Amygdala (tissue), 56 donors: ENCODE measurements around the gene PDE4D.
A peak's percentile ranks its signal among the peaks of the same experiment; 100 is the strongest.
"Not testable (repeated sequence)": the region's sequence is repeated elsewhere in the genome, so short reads cannot be mapped to it uniquely, and the experiment has no call there.

Source experiments
- DNase-seq, 56 donors: peaks; one replicate each; lab custom pipeline; 2025; lab: John Stamatoyannopoulos, UW

The PDE4D gene

DNA sequence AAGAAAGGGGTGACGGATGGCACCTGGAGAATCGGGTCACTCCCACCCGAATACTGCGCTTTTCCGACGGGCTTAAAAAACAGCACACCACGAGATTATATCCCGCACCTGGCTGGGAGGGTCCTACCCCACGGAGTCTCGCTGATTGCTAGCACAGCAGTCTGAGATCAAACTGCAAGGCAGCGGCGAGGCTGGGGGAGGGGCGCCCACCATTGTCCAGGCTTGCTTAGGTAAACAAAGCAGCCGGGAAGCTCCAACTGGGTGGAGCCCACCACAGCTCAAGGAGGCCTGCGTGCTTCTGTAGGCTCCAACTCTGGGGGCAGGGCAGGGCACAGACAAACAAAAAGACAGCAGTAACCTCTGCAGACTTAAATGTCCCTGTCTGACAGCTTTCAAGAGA, 498.6 kb downstream of the PDE4D start:
- DNase-seq, result not testable (repeated sequence)

DNA sequence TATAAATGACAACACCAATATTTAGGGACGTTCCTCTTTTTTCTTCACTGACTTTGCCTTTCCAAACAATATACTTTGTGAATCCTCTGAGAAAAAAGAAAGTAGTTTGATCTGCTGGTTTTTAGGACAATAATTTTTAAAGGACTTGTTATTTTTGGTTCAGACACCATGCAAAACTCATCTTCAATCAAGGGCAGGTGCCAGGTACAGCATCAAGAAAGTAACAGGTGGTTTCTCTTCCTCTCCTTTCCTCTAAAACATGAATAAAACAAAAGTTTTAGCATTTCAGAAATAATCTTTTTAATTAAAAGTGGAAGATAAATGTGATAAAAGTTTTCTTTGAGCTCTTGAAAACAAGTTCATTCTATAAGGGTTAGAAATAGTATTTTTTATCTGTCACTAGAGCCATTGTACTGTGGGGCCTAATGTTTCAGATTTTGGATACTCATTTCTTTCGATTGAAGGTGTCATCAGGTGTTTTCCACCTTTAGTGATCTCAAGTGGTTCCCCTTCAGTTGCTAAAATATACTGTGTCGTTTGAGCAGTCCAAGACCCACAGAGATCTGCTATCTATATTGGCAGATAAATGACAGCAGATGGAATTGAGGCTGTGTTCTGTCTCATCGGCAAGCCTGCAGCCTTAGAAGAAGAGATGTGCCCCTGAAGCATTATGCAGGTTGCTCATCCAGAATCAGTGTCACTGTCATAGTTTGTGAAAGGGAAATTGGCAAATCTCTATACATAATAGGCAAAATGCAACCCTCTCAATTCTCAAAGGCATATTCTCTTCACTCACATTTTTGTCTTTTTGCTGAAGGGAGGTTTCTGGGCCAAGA, 499.7 kb downstream of the PDE4D start:
- DNase-seq, result no peak

DNA sequence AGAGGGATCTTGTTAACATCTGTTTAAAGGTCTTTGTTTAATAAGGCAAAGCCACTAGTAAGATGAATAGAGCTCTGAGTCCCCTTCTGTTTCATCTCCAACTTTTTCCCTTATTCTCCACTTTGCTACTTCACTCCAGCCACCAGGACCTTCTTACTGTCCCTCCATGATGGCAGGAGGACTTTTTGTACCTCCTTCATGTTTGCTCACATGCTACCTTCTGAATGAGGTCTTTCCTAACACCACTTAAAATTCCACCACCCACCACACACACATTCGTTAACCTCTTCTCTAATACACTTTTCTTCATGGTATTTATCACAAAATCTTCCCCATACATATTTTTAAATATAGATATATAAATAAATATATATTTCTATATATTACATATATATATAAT, 501.9 kb downstream of the PDE4D start:
- no peak for DNase-seq

DNA sequence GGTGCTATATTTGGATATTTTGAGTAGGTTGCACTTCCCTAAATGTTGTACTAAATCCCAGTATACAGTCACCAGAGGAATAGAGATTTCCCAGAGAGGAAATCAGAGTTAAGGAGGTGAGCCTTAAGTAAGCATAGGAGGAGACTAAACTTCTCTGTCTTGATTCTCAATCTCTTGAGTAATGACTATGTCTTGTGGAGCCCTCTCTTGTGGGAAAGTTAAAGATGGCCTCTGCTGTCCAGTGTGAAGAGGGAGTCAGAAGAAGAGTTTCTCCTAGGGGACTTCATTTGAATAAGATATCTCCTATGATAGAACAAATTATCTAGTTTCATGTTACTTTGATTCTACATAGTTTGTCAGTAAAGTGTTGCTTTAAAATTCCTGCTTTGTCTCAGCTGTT, 502.5 kb downstream of the PDE4D start:
- DNase-seq, result no peak

DNA sequence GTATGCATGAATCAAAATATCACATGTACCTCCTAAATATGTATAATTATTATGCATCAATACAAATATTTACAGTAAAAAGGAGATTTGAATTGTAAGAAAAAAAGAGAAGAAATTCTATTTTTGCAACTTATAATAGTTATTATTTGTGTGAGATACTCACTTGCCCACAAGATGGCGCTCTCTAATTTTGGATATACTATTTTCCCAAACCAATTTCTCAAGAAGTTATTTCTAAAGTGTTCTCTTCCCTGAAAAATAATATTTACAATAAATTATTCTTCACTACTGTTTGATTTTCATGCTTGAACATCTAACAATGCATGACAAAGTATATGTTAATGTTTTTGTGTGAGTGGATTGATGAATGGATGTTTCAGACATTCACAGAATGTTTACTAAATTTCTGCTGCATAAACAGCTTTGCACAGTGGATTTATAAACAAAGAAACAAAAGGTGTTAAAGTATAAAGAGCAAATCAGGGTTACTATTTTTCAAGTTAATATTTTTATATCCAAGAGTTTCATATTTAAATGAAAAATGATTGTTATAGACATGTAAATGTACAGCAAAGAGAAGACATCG, 503.4 kb downstream of the PDE4D start:
- peak in 1 of 56 donors; percentile 32 for DNase-seq

DNA sequence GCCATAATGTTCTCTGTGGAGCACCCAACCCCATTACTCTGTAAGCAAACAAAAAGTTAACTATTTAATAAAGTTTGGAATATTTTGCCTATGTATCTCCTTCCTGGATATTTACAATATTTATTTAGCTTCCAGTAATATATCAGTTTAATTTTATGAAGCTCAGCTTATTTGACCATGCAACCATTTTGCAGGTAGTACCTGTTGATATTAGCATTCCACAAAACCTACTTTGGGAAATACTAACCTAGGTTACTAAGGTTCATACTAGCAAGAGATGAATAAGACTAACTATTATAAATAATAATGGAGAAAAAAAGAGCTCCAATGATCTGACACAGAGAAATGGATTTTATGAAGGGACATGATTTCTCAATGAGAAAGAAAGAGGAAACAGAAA, 506.4 kb downstream of the PDE4D start:
- DNase-seq, result no peak

DNA sequence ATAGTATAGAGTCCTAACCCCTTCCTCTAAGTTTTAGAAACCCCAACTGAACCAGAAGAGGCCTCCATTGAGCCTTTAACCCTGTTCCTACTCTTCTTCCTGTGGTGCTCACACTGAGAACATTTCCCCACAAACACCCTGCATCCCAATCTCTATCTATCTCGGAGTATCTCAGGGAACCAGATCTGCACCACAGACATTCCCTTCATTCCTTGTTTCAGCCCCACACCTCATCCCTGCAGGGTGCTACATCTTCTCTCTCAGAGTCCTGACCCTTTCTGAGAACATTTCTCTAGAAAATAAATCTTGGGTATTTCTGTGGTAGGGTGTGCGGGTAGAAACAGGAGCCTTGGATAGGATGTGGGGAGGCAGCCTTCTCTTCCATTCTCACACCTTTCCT, 507.8 kb downstream of the PDE4D start:
- no peak for DNase-seq

DNA sequence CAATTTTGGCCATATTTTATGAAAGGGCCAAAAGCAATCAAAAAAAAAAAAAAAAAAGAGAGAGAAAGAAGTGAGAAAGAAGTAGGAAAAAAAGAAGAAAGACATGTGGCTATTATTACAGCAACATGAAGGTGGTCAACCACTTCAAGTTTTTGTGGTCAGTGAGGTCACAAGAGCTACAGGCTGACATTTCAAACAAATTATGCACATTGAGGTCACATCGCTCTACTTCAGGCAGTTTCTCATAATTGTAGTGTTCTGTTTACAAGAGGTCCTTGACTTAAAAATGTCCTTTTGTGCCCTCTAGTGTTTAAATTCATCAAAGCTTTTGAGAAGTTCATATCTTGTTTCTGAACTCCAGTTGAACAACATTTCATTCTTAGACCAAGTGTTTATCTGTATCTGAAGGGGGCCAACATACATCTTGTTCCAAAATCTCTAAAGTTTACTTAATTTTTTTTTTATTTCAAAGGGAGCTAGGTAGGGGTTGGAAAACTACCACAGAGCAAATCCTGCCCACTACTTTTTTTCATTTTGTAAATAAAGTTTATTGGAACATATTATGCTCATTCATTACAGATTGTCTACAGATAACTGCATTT, 513.1 kb downstream of the PDE4D start:
- DNase-seq, result peak in 1 of 56 donors; percentile 53

DNA sequence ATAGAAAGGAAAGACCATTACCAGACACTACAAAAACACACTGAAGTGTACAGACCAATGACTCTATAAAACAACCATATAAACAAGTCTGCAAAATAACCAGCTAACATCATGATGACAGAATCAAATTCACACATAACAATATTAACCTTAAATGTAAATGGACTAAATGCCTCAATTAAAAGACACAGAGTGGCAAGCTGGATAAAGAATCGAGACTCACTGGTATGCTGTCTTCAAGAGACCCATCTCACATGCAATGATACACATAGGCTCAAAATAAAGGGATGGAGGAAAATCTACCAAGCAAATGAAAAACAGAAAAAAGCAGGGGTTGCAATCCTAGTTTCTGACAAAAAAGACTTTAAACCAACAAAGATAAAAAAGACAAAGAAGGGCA, 519.5 kb downstream of the PDE4D start:
- not testable (repeated sequence) for DNase-seq

DNA sequence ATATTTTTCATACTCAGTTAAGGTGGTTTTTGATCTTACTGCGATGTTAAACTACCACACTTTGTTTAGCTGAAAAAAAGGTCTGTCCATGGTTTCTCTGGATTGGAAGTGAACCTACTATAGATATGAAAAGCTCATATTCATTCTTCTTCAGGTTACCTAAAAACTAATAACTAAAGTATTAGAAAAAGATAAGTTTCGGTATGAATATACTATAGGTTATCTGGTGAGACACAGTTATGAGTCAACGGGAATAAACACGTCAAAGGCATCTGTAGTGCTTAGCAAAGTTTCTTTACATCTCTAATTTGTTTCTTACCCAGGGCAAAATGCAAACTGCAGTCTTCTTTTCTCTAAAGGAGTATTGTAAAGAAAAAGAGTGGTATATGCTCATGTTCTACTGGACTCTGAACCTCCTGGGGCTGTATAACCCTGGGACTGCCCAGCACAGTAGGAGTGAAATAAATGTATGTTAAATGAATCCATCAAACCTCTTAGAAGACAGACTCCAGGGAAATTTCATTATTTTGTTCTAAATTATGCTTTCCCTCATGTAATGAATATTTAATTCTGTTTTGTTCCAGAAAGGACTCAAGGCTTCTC, 521.9 kb downstream of the PDE4D start:
- no peak for DNase-seq

DNA sequence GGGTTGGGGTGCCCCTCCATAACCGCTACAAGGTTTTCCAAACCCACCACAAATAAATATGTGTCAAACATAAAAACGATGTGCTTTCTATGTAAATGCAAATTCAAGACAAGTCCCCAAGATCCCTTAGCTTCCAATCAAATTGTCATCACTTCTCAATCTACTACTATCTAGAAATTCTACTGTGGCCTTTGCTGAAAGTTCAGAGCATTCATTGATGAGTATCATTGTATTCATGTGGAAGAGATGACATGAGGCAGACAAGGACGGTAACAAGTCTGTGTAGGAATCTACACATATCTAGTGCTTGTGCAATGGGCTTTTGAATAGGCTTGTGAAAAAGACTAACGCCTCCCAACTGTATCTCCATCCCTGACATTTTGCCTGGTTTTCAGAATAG, 524.6 kb downstream of the PDE4D start:
- no peak for DNase-seq

DNA sequence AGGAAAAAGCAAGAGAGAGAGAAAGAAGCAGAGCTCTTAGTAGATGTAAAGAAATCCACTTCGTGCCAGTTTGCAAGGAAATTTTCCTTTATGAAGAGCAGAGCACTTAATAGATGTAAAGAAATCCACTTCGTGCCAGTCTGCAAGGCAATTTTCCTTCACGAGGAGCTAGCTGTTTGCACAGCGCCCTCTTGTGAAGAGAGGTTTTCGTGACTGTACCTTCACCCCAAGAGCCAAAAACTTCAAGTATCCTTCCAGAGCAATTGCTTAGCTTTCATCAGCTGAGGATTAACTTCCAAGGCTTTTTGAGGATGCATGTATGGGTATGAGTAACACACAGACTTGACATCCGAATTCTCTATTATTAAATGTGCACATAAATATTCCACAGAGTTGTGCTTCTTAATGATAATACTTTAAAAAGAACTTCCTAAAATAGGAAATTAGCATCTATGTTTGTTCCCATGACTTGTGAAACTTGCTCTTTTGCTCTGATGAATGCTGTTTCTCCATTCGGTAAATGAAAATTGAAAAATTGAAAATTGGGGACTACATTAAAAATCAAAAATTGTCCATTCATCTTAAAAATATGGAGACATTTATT, 525.6 kb downstream of the PDE4D start:
- DNase-seq, result peak in 33 of 56 donors; percentile 1 to 66 (median 25)

DNA sequence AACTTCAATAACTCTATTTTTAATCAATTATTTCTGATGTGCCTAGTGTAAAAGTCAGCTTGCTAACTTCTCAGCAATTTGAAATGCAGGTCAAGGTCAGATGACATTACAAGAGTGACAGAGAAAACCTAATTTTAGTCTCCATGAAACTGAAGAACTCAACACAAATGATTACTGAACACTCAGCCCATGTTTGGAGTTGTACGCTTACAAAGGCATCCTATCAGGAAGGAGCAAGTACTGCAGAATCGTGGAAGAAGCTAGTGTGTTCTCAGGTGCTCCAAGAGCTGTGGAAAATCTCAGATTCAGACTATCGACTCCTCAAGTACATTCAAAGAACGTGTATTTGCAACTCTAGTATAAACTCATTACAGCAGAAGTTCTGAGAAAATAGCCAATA, 526.7 kb downstream of the PDE4D start:
- DNase-seq, result no peak

DNA sequence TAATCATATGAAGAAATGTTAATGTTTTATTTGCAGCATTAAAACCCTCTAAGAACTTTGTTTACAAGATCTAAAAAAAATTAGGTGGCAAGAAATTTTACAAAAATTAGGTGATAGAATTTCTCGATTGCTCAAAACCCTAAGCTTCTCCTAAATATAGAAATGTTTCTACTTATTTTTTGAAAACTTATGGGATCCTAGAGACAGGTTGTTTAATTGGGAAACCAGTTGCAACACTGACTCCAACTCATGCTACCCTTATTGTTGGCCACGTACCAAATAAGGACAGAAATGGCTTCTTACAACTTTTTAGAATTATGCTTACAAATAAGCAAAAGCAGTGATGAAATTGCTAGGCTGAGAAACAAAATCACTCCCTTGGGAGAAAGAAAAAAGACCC, 531.1 kb downstream of the PDE4D start:
- no peak for DNase-seq

DNA sequence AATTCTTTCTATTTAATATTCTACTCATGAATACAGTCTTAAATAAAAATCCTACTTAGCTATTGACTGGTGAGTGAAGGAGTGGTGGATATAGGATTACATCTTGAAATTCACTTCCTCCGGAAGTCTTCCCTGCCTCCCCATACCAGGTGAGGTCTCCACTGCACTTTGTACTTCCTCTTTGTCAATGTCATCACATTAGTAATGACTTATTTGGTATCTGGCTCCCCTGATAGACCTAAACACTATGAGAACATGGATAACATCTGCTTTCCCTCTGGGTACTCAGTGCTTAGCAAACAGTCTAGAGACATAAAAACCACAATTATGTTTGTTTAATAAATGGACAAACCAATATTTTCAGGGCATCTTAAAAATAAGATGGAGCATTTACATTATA, 532.1 kb downstream of the PDE4D start:
- DNase-seq, result no peak

DNA sequence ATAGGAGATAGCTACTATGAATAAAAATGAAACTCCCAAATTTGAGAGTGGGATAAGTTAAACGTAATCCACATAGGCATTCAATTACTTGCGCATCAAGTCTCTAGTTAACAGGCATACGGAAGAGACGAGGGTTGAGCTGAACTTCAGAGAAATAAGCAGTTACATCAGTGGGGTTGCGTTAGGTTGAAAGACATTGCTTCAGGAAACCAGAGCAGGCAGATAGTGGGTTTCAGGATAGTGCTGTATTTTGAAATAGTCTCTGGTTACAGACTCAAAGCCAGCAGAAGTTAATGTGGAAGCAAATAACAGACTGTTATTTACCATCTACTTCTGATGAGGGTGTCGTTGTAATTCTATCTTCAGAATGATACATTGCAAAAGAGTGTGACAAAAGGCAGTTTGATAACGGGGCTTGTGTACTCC, 533.4 kb downstream of the PDE4D start:
- no peak for DNase-seq

DNA sequence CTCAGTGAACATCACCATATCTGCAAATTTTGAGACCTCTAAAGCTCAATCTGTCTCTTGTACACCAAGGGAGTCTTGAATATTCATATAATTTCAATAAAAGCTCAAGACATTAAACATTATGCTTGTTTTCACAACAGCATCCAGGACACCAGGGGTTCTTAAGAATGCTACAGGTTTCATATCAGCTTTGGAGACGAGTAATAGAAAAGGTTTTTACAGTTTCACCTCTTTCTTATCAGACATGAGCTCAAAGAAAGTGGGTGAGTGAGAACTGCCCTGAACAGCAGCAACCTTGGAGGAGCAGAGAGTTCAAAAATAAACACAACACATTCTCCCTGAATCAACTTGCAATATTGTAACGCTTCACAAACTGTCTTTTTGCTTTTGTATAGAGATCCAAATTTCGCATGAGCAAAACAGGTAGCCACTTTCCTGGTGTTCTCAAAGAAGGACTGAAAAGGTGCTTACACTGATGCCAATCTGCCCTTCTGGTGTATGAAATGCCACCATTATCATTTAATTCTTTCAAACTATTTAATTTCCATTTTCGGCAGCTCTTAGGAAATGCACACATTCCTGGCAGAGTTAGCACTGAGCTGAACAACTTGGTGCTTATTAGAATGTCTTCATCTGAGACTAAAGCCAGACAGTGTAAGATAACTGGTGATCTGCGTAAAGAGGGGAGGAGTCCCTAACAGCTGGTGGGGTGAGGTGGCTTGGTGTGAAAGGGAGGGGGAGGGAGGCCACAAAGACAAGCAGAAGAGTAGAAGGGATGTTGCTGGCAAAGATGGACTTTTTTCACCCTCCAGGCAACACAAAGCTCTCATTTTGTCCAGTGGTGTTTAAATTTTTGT, 535.3 kb downstream of the PDE4D start:
- no peak for DNase-seq

DNA sequence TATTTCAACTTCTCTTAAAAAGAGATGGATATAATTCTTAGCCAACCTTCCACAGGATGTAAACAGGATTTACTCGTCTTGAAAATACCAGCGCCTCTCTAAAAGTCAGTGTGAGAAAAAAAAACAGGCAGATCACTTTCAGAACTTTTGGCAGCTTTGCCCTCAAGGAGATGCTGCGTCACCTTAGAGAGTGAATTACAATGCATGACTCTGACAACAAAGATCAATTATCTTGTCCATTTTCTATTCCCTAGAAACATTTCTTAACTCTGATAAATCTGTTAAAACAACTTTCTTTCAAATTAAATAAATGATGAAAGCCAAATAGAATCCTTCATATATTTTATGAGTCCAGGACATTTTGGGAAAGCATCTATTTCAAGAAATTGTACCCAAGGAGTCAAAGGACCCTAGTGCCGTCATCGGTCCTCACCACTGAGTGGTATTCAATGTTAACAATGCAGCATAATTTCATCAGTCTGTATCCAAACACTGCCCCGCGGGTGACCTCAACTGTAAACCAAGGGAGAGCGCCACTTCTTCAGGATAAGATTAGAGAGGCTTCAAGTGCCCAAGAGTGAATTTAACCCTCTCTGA, 536.0 kb downstream of the PDE4D start:
- no peak for DNase-seq

DNA sequence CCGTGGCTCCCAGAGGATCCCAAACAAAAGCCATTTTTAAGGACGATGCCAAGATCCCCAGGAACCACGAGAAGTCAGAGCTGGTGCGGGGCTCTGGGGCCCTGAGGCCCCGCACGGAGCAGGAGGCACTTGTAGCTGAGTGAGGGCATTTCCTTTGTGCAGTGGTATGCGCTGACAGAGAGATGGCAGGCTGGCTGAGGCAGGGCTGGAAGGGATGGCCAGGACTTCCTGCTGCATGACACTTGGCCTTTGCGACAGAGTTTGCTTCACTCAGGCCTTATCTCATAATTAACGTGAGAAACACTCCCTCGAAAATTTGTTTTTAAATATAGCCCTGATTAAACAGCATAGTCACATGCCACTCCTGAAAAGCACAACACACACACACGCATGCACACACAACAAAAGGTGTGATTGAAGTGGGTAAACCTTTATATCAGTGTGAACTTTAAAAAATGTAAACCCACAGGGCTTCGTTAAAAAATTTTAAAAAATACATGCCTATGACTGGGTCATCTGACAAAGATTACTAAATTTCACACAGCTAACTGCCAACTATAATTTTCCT, 536.6 kb downstream of the PDE4D start:
- DNase-seq, result peak in 3 of 56 donors; percentile 1 to 9 (median 3)
